Osteoblast (primary cell): ENCODE measurements around the gene ZC3H12D. TPM values are rescaled to one million over a fixed set of nuclear protein-coding genes. Genes with fewer than 3 reads are reported as not detected.
"Not testable (repeated sequence)": the region's sequence is repeated elsewhere in the genome, so short reads cannot be mapped to it uniquely, and the experiment has no call there.

Source experiments
- DNase-seq: peaks from one replicate; pipeline ENCODE4 v3.0.0; 2011; ENCODE audit warnings: low spot score, mixed read lengths; ENCODE audit not compliant: insufficient read length; ENCODE audit errors: missing footprints
- H2AFZ ChIP-seq: 2 replicates; pipeline ENCODE4 v1.6.0; 2011; ENCODE audit warnings: mild to moderate bottlenecking, low read length
- H3K27ac ChIP-seq: 2 replicates; pipeline ENCODE4 v1.5.1; 2011; ENCODE audit warnings: mild to moderate bottlenecking, low read depth, low read length, moderate library complexity
- H3K27me3 ChIP-seq: 2 replicates; pipeline ENCODE4 v1.6.0; 2012; ENCODE audit warnings: mild to moderate bottlenecking, control low read depth, inconsistent platforms, low read length, moderate library complexity; ENCODE audit not compliant: insufficient read depth
- H3K36me3 ChIP-seq: 2 replicates; pipeline ENCODE4 v1.5.1; 2011; ENCODE audit warnings: mild to moderate bottlenecking, low read length, control low read depth, moderate library complexity; ENCODE audit not compliant: insufficient read depth
- H3K4me1 ChIP-seq: 2 replicates; pipeline ENCODE4 v1.5.1; 2011; ENCODE audit warnings: mild to moderate bottlenecking, low read length, control low read depth, moderate library complexity; ENCODE audit not compliant: insufficient read depth
- H3K4me2 ChIP-seq: 2 replicates; pipeline ENCODE4 v1.6.0; 2011; ENCODE audit warnings: mild to moderate bottlenecking, low read length; ENCODE audit not compliant: insufficient read depth
- H3K4me3 ChIP-seq: fragments of 200-600 bp; sonication (generic); 3 replicates; pipeline ENCODE4 v1.5.1; 2012; ENCODE audit warnings: mild to moderate bottlenecking, low read length, inconsistent platforms; ENCODE audit not compliant: insufficient read depth
- H3K79me2 ChIP-seq: 2 replicates; pipeline ENCODE4 v1.6.0; 2012; ENCODE audit warnings: mild to moderate bottlenecking, low read length, control low read depth, inconsistent platforms; ENCODE audit not compliant: insufficient read depth
- H3K9me3 ChIP-seq: 2 replicates; pipeline ENCODE4 v1.5.1; 2011; ENCODE audit warnings: low read depth, low read length, control low read depth
- H4K20me1 ChIP-seq: 2 replicates; pipeline ENCODE4 v1.6.0; 2012; ENCODE audit warnings: mild to moderate bottlenecking, low read length, control low read depth; ENCODE audit not compliant: insufficient read depth
- total RNA-seq: library from RNA; depleted of rRNA; stranded (reverse); fragments of >200 nt; gene quantifications from 2 replicates; pipeline ENCODE4 v1.2.3, GENCODE V29; 2012
- TF ChIP-seq, protein P1 (sequence below): IDR thresholded peaks from 2 replicates; pipeline ENCODE4 v1.5.1; 2011; ENCODE audit warnings: mild to moderate bottlenecking, low read depth, low read length, moderate library complexity; ENCODE audit errors: extremely low read depth

ZC3H12D gene
- total RNA-seq, 1 donor: under 0.01 TPM

DNA sequence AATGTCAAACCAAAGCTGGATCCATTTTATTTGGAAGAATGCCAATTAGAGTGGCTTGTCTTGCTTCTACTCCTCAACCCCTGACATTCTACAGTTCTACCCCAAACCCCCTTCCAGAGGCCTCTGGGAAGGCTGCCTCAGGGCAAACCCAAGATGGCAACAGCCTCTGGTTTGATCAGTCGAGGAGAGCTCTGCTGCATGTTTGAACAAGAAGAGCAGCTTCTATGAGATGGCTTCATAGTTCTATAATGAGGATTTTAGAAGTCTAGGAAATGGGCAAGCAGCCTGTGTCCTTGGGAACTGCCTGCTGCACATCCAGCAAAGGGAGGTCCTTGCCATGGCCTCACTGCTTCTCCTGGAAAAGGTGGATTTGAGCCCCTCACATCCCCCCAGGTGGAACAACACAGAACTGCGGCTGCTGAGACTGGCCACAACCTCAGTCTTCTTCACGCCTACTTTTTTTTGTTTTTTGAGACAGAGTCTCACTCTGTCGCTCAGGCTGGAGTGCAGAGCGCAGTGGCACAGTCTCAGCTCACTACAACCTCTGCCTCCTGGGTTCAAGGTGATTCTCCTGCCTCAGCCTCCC, 37.9 kb downstream of the ZC3H12D start:
- Histone ChIP-seq H3K4me2 (no peak overlapping the region), H3K27me3 (peaks cover 18% of the 10 kb centered on the region), H3K27ac (no peak overlapping the region), H3K79me2 (no peaks in the 10 kb centered on the region), H3K36me3 (no peaks in the 10 kb centered on the region), H3K4me3 (no peak overlapping the region), H4K20me1 (no peaks in the 10 kb centered on the region), H3K9me3 (no peaks in the 10 kb centered on the region), H3K4me1 (peaks cover 4% of the 10 kb centered on the region), H2AFZ (no peak overlapping the region)
- TF ChIP-seq, protein P1, sequence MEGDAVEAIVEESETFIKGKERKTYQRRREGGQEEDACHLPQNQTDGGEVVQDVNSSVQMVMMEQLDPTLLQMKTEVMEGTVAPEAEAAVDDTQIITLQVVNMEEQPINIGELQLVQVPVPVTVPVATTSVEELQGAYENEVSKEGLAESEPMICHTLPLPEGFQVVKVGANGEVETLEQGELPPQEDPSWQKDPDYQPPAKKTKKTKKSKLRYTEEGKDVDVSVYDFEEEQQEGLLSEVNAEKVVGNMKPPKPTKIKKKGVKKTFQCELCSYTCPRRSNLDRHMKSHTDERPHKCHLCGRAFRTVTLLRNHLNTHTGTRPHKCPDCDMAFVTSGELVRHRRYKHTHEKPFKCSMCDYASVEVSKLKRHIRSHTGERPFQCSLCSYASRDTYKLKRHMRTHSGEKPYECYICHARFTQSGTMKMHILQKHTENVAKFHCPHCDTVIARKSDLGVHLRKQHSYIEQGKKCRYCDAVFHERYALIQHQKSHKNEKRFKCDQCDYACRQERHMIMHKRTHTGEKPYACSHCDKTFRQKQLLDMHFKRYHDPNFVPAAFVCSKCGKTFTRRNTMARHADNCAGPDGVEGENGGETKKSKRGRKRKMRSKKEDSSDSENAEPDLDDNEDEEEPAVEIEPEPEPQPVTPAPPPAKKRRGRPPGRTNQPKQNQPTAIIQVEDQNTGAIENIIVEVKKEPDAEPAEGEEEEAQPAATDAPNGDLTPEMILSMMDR: no peak
- DNase-seq: no peak

GRCh38 chr6:149445573-149445972, 39.2 kb downstream of the ZC3H12D start:
- H3K27ac ChIP-seq: no peak overlapping the region

DNA sequence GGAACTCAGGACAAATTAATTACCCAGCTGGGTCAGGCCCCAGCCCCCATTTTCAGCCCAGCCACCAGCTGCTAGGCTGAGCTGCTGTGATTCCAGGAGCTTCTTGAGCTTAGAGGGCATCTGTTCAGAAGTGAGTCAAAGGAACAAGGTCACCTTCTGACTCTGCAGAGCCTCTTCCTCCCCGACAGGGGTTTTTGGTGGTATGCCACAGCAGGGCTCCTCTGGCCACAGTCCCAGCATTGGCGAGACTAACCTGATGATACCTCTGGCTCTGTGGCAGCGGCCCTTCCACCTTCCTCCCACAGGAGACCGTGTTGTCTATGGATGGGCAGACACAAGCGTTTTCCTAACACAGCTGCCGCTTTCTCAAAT, 39.7 kb downstream of the ZC3H12D start:
- Histone ChIP-seq H3K79me2 (no peaks in the 10 kb centered on the region), H3K36me3 (no peaks in the 10 kb centered on the region), H3K4me1 (no peaks in the 10 kb centered on the region), H3K9me3 (no peaks in the 10 kb centered on the region), H2AFZ (no peak overlapping the region), H3K4me2 (no peak overlapping the region), H3K27me3 (peaks cover 3% of the 10 kb centered on the region), H4K20me1 (no peaks in the 10 kb centered on the region), H3K27ac (no peak overlapping the region), H3K4me3 (no peak overlapping the region)
- DNase-seq: no peak
- TF ChIP-seq, protein P1: no peak

More at GRCh38 chr6:149445573-149445972, 39.2 kb downstream of the ZC3H12D start:
- TF ChIP-seq, protein P1: no peak
- Histone ChIP-seq H3K9me3 (no peaks in the 10 kb centered on the region), H3K4me1 (peaks cover under 1% of the 10 kb centered on the region), H3K79me2 (no peaks in the 10 kb centered on the region), H4K20me1 (no peaks in the 10 kb centered on the region), H3K27me3 (peaks cover 8% of the 10 kb centered on the region), H3K36me3 (no peaks in the 10 kb centered on the region), H3K4me2 (no peak overlapping the region), H2AFZ (no peak overlapping the region), H3K4me3 (no peak overlapping the region)
- no peak for DNase-seq

DNA sequence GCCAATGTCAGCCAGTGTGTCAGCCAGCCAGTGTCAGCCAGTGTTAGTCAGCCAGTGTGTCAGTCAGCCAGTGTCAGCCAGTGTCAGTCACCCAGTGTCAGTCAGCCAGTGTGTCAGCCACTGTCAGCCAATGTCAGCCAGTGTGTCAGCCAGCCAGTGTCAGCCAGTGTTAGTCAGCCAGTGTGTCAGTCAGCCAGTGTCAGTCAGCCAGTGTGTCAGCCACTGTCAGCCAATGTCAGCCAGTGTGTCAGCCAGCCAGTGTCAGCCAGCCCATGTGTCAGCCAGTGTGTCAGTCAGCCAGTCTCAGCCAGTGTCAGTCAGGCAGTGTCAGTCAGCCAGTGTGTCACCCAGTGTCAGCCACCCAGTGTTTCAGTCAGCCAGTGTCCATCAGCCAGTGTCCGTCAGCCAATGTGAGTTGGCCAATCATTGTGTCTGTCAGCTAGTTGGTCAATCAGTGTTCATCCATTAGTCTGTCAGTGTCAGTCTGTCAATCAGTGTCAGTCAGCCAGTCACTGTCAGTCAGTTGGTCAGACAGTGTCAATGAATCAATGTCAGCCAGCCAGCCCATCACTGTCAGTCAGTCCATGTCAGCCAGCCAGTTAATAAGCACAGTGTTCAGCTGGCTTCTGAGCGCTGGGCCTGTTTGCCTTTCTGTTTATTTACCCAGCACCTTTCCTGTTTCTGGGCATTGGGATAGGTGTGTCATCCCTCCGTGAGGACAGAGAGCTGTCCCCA, 40.3 kb downstream of the ZC3H12D start:
- not testable (repeated sequence) for H3K4me2 ChIP-seq, H2AFZ ChIP-seq, H3K9me3 ChIP-seq, H3K79me2 ChIP-seq, H3K36me3 ChIP-seq, H3K4me3 ChIP-seq, DNase-seq, H3K27me3 ChIP-seq, H3K27ac ChIP-seq, H4K20me1 ChIP-seq, H3K4me1 ChIP-seq
